Effector CD8-positive, alpha-beta T cell (primary cell): ENCODE data around the gene CFAP92.
A peak's percentile ranks its signal among the peaks of the same experiment; 100 is the strongest.

Experiments used
- DNase-seq: peaks from one replicate; lab custom pipeline; 2025; lab: John Stamatoyannopoulos, UW
- total RNA-seq, 4 experiments: gene quantifications; one replicate each; lab custom pipeline; 2026; lab: John Stamatoyannopoulos, UW

Gene CFAP92
- 0 to 1.1 (median 0.06) reads per million in 4 experiments for total RNA-seq

GRCh38 chr3:128993461-128994172, at the start of gene CFAP92:
Gene CFAP92, minus strand, starts transcription at chr3:128994076. Its CDS starts 772 bp downstream, at chr3:128993304.
- DNase-seq = peak; percentile 85

GRCh38 chr3:129040579-129041300, 46.9 kb upstream of the CFAP92 start:
- no peak for DNase-seq

- no peak for DNase-seq
Measured at GRCh38 chr3:129040039-129040336, 46.1 kb upstream of the CFAP92 start.

- no peak for DNase-seq
Measured at GRCh38 chr3:129039271-129040038, 45.6 kb upstream of the CFAP92 start.

GRCh38 chr3:129038121-129038855, 44.4 kb upstream of the CFAP92 start:
- DNase-seq = no peak

GRCh38 chr3:129037093-129037419, 43.2 kb upstream of the CFAP92 start:
- DNase-seq = no peak

- no peak for DNase-seq
Measured at GRCh38 chr3:129036222-129037092, 42.6 kb upstream of the CFAP92 start.

GRCh38 chr3:129035360-129036221, 41.7 kb upstream of the CFAP92 start:
- DNase-seq = no peak

GRCh38 chr3:129034642-129035041, 40.8 kb upstream of the CFAP92 start:
- no peak for DNase-seq

- no peak for DNase-seq
Measured at GRCh38 chr3:129033633-129034321, 39.9 kb upstream of the CFAP92 start.

GRCh38 chr3:129033151-129033550, 39.3 kb upstream of the CFAP92 start:
- no peak for DNase-seq

- DNase-seq = no peak
Measured at GRCh38 chr3:129032716-129033115, 38.8 kb upstream of the CFAP92 start.

GRCh38 chr3:129031476-129032215, 37.8 kb upstream of the CFAP92 start:
- DNase-seq = no peak

- no peak for DNase-seq
Measured at GRCh38 chr3:129030611-129031010, 36.7 kb upstream of the CFAP92 start.

GRCh38 chr3:129028866-129029265, 35.0 kb upstream of the CFAP92 start:
- DNase-seq = no peak

GRCh38 chr3:129027544-129027880, 33.6 kb upstream of the CFAP92 start:
- DNase-seq = no peak

GRCh38 chr3:129026728-129027543, 33.1 kb upstream of the CFAP92 start:
- DNase-seq = peak; percentile 86
